SU-DHL-6 (cell line): Measurements from ENCODE around the gene PLOD2.

Experiments
- H2AFZ ChIP-seq: fragments of 200-600 bp; sonication (generic); 2 replicates; pipeline ENCODE4 v1.6.1; 2014; ENCODE audit warnings: low read depth, mild to moderate bottlenecking, moderate library complexity, mixed read lengths, antibody characterized with exemption, low read length; ENCODE audit not compliant: severe bottlenecking
- H3F3A ChIP-seq: fragments of 200-600 bp; shearing (Covaris generic); 2 replicates; pipeline ENCODE4 v1.6.0; 2016; ENCODE audit warnings: antibody characterized with exemption, mild to moderate bottlenecking; ENCODE audit not compliant: insufficient read depth
- H3K27ac ChIP-seq: fragments of 200-600 bp; sonication (generic); 2 replicates; pipeline ENCODE4 v1.5.1; 2016; ENCODE audit warnings: low read depth, mild to moderate bottlenecking, low read length, moderate library complexity, mixed read lengths
- H3K27me3 ChIP-seq: fragments of 200-600 bp; sonication (generic), shearing (Covaris generic); 2 replicates; pipeline ENCODE4 v1.6.0; 2014; ENCODE audit warnings: mild to moderate bottlenecking, low read length
- H3K36me3 ChIP-seq: fragments of 200-600 bp; sonication (generic); 2 replicates; pipeline ENCODE4 v1.6.1; 2014; ENCODE audit warnings: mild to moderate bottlenecking, low read length, mixed read lengths
- H3K4me2 ChIP-seq: fragments of 300-600, 200-600 bp; shearing (Covaris generic), sonication (generic); 2 replicates; pipeline ENCODE4 v1.6.0; 2014; ENCODE audit warnings: low read length, low read depth, mild to moderate bottlenecking; ENCODE audit not compliant: poor library complexity, severe bottlenecking
- H3K4me3 ChIP-seq: fragments of 200-600 bp; sonication (generic); 2 replicates; pipeline ENCODE4 v1.5.1; 2014; ENCODE audit warnings: antibody characterized with exemption, low read length, mild to moderate bottlenecking, mixed read lengths; ENCODE audit not compliant: insufficient read depth, poor library complexity, severe bottlenecking
- H3K79me2 ChIP-seq: fragments of 200-600 bp; sonication (generic); 2 replicates; pipeline ENCODE4 v1.6.1; 2014; ENCODE audit warnings: mild to moderate bottlenecking, low read length, moderate library complexity; ENCODE audit not compliant: insufficient read depth
- H3K9ac ChIP-seq: fragments of 200-600 bp; sonication (generic); 2 replicates; pipeline ENCODE4 v1.7.0; 2014; ENCODE audit warnings: mild to moderate bottlenecking, low read length
- H3K9me2 ChIP-seq: fragments of 200-600 bp; sonication (generic); replicated peaks from 2 replicates; pipeline ENCODE4 v1.6.1; 2014; ENCODE audit warnings: low read length; ENCODE audit not compliant: insufficient read depth
- H3K9me3 ChIP-seq: fragments of 200-600 bp; sonication (generic); 2 replicates; pipeline ENCODE4 v1.6.1; 2014; ENCODE audit warnings: low read length, mixed read lengths; ENCODE audit not compliant: insufficient read depth
- H4K20me1 ChIP-seq: fragments of 200-600 bp; sonication (generic); 2 replicates; pipeline ENCODE4 v1.6.1; 2014; ENCODE audit warnings: low read depth, mild to moderate bottlenecking, antibody characterized with exemption, low read length, moderate library complexity, mixed read lengths
- EZH2phosphoT487 ChIP-seq: fragments of 200-600 bp; sonication (generic), shearing (Covaris generic); conservative IDR thresholded peaks from 2 replicates; pipeline ENCODE4 v1.6.1; 2018; ENCODE audit warnings: mild to moderate bottlenecking, antibody characterized with exemption, low read length, moderate library complexity, mixed read lengths
- TF ChIP-seq, protein P1 (sequence below): fragments of 200-600 bp; sonication (generic); IDR thresholded peaks from one replicate; pipeline ENCODE4 v1.5.1; 2017; ENCODE audit warnings: antibody characterized with exemption, mild to moderate bottlenecking, low read length, moderate library complexity; ENCODE audit not compliant: insufficient read depth, poor library complexity, severe bottlenecking

The PLOD2 gene

DNA sequence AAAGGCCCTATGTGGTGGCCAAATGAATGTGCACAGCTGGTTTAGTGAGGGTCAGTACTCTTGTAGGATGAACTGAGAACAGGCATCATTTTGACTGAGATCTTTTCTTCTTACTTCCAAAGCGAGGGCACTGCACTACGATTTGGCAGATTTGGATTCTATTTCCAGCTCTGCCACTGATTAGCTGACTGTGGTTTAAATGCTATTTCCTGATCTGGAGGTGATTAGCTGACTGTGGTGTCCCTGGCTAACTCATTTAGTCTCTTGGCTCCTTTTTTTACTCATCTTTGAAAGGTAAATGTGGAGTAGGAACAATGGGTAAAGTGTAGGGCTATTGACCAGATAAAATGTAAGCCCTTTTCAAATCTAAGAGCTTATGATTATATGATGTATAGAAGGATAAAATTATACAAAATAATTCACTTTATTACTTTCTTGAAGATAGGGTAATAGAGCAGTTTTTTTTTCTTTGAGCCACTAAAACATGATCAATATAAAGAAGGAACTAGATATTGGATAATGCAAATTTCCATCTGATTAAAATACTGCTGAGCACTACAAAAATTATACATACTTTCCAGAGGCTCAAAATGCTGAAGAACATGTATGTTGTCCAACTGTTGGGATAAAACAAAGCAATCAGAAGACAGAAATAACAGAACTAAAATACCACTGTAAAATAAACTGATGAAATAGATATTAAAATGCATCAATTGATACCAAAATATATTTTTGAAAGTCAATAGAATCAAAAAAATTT, 39.7 kb upstream of the PLOD2 start:
- Histone ChIP-seq H3F3A (no peaks in the 10 kb centered on the region), H3K9ac (no peak overlapping the region), H3K9me2 (no peaks in the 10 kb centered on the region), H3K4me2 (no peak overlapping the region), H3K36me3 (no peaks in the 10 kb centered on the region), H3K27me3 (no peaks in the 10 kb centered on the region), H3K4me3 (no peak overlapping the region), H3K9me3 (no peaks in the 10 kb centered on the region), H3K27ac (no peak overlapping the region), H2AFZ (no peak overlapping the region), H3K79me2 (no peaks in the 10 kb centered on the region), H4K20me1 (no peaks in the 10 kb centered on the region)
- TF ChIP-seq EZH2phosphoT487: no peak
- TF ChIP-seq, protein P1, sequence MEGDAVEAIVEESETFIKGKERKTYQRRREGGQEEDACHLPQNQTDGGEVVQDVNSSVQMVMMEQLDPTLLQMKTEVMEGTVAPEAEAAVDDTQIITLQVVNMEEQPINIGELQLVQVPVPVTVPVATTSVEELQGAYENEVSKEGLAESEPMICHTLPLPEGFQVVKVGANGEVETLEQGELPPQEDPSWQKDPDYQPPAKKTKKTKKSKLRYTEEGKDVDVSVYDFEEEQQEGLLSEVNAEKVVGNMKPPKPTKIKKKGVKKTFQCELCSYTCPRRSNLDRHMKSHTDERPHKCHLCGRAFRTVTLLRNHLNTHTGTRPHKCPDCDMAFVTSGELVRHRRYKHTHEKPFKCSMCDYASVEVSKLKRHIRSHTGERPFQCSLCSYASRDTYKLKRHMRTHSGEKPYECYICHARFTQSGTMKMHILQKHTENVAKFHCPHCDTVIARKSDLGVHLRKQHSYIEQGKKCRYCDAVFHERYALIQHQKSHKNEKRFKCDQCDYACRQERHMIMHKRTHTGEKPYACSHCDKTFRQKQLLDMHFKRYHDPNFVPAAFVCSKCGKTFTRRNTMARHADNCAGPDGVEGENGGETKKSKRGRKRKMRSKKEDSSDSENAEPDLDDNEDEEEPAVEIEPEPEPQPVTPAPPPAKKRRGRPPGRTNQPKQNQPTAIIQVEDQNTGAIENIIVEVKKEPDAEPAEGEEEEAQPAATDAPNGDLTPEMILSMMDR: no peak

DNA sequence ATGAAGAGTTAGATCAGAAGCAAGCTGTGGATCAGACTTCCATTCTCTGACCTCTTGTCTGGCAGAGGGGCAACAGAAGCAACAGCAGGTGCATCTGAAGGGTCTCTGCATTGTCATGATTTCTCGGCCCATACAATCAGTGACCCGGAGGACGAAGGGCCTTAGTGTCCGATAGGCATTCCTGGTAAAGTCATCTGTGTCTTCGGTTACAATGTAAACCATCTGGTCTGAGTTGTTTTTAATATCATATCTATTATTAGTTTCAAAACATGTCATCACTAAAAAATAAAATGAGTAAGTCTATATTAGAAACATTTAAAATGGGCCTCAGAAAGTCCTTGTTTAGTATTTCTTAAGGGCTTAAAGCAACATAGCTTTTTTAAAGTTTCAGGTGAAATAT, 38.8 kb upstream of the PLOD2 start:
- Histone ChIP-seq H3K9me2 (no peaks in the 10 kb centered on the region), H2AFZ (no peak overlapping the region), H3K9ac (no peak overlapping the region), H3K36me3 (no peaks in the 10 kb centered on the region), H3K4me3 (no peak overlapping the region), H3K9me3 (no peaks in the 10 kb centered on the region), H3K27ac (no peak overlapping the region), H3K79me2 (no peaks in the 10 kb centered on the region), H3K27me3 (no peaks in the 10 kb centered on the region), H4K20me1 (no peaks in the 10 kb centered on the region), H3K4me2 (no peak overlapping the region), H3F3A (no peaks in the 10 kb centered on the region)
- no peak for TF ChIP-seq EZH2phosphoT487
- TF ChIP-seq, protein P1: no peak

DNA sequence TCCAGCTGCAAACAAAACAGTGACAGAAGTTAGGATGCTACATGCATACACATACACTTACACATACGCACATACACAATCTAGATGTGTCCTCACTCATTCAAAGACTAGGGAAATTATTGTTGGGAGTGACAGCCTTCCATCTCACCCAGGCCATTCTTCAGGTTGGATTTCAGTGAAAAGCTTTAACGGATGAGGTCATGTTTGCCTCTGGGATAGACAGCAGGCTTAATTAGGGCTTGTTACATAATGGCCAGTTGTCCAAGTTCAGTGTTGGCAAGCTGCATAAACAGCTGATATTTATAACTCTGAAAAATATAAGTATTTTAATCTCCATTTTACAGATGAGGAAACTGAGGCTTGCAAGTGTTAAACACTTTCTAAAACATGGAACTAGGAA, 35.8 kb upstream of the PLOD2 start:
- Histone ChIP-seq H3K79me2 (no peaks in the 10 kb centered on the region), H3K9ac (no peak overlapping the region), H4K20me1 (no peaks in the 10 kb centered on the region), H2AFZ (no peak overlapping the region), H3K27ac (no peak overlapping the region), H3K9me3 (no peaks in the 10 kb centered on the region), H3K36me3 (no peaks in the 10 kb centered on the region), H3K9me2 (no peaks in the 10 kb centered on the region), H3K4me3 (no peak overlapping the region), H3K27me3 (no peaks in the 10 kb centered on the region), H3K4me2 (no peak overlapping the region), H3F3A (no peaks in the 10 kb centered on the region)
- no peak for TF ChIP-seq EZH2phosphoT487
- TF ChIP-seq, protein P1: no peak
